Stimulated activated naive CD8-positive, alpha-beta T cell treated with anti-CD3 and anti-CD28 coated beads, Interleukin-15, amount 100 ng/mL, for 72 hours (primary cell): ENCODE results near the gene KIFC3.
"Not testable (repeated sequence)": the region's sequence is repeated elsewhere in the genome, so short reads cannot be mapped to it uniquely, and the experiment has no call there.

Source experiments
- ATAC-seq: fragments of 150-1000 bp; cut with Tn5 transposase; 2 replicates; pipeline ENCODE4 v1.10.0; 2021; ENCODE audit warnings: mild to moderate bottlenecking, moderate library complexity
- DNase-seq, 2 donors: peaks; one replicate each; pipeline ENCODE4 v3.0.0; 2021 to 2022
- H3K27ac Mint-ChIP-seq, 2 donors: one replicate each; pipeline ENCODE4 v1.8.0; 2022; ENCODE audit warnings: mild to moderate bottlenecking in 2 of 2, mixed read lengths in 2 of 2, moderate library complexity in 2 of 2
- H3K27me3 Mint-ChIP-seq: one replicate; pipeline ENCODE4 v1.8.0; 2022; ENCODE audit warnings: mixed read lengths
- H3K4me1 Mint-ChIP-seq: one replicate; pipeline ENCODE4 v1.8.0; 2022; ENCODE audit warnings: mild to moderate bottlenecking, mixed read lengths
- H3K4me3 Mint-ChIP-seq, 2 donors: one replicate each; pipeline ENCODE4 v1.8.0; 2022; ENCODE audit warnings: mild to moderate bottlenecking in 2 of 2, mixed read lengths in 2 of 2, moderate library complexity in 1 of 2
- H3K9me3 Mint-ChIP-seq, 2 donors: one replicate each; pipeline ENCODE4 v1.8.0; 2022; ENCODE audit warnings: mixed read lengths in 2 of 2

Gene KIFC3

DNA sequence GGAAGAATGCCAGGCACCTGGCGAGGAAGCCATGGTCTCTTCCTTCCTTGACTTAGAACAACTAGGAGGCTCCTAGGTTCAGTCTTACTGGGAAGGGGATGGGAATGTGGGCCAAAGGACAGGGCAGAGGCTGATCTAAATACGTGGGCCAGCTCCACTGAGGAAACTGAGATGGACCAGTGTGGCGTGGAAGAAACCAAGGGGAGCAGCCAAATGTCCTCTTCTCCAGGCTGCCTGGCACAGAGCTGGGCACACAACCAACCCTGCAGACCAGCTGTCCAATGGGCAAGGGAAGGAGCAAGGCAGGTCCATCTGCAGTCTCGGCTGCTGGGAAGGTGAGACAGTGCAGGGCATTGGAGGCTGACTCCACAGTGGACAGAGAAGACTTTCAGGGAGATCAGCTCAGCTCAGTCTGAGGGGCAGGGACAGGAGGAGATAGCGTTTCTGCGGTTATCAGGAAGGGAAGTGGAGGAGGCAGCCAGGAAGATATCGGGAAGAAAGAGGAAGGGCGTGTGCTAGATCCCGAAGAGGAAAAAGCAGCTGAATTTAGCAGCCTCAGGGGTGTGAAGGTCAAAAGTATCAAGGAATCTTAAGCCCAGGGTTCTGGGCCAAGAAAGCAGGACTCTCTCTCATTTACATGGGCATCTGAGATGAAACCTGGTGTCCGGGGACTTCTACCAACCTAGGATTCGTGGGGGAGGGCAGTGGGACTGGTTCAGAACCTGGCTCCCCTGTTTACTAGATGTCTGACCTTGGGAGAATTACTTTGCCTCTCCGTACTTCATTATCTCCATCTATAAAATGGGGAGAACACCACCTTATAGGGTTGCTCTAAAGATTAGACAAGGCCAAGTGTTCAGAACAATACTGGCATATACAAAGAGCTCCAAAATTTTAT lies 1.8 kb downstream of the KIFC3 start:
- DNase-seq (no peak), ATAC-seq (no peak)
- no peaks in the 10 kb centered on the region for H3K9me3 Mint-ChIP-seq
- no peak overlapping the region for H3K4me3 Mint-ChIP-seq
- peaks cover 43% of the 10 kb centered on the region for H3K4me1 Mint-ChIP-seq
- H3K27ac Mint-ChIP-seq = no peak overlapping the region
- H3K27me3 Mint-ChIP-seq = peaks cover 43% of the 10 kb centered on the region

DNA sequence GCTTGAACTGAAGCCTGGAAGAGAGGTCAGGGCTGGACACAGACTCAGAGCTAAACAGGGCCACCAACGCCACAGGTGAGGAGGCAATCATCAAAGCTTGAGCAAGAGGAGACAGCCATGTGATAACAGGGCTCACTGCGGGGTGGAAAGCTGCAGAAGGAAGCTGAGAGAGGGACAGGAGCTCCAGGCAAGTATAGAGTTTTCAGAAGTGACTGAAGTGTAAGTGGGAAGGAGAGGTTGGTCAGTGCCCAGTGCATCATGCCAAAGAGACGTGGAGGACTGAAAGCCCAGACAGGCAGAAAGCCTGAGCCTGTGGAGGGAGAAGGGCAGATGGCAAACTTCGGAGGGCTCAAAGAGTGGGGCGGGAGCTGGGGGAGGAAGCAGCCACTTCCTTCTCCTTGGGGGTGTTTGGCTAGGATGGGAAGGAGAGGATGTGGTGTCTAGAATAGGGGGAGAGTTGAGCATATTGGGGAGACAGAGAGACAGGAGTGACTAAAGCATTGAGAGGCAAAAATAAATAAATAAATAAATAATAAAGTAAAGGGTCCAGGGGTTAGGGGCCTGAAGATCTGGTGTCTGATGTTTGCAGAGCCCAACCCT lies 2.6 kb downstream of the KIFC3 start:
- ATAC-seq = no peak
- H3K27ac Mint-ChIP-seq = no peak overlapping the region
- peaks cover 43% of the 10 kb centered on the region for H3K27me3 Mint-ChIP-seq
- H3K9me3 Mint-ChIP-seq = no peaks in the 10 kb centered on the region
- H3K4me1 Mint-ChIP-seq = peaks cover 45% of the 10 kb centered on the region
- no peak for DNase-seq
- no peak overlapping the region for H3K4me3 Mint-ChIP-seq

DNA sequence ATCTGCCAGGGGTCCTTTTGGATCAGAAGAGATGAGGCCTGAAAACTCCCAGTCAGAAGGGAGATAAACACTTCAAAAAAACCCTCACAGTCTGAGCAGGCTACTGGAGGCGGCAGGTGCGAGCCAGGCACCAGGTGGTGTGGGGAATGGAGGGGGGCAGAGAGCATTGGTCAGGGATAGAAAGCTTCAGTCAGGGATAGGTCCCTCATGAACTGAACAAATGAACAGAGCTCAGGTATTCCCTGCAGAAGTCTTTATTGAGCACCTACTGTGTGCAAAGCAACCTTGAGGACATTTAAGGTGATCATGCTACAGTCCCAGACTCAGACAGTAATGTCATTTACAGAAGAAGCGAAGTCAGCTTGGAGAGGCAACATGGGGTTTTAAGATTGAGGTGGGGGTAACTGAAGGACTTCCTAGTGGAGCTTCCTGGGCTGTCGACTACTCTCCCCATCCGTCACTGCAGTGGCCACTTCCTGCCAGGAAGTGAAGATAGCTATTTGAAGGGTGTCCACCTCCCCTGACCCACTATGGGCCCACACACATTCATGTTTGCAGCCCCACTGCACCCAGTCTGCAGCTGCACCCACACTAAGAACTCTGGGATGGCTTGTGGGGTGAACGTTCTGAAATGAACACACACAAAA lies 3.2 kb downstream of the KIFC3 start:
- DNase-seq (no peak), ATAC-seq (no peak)
- Mint-ChIP-seq H3K9me3 (no peaks in the 10 kb centered on the region), H3K4me1 (peaks cover 45% of the 10 kb centered on the region), H3K27ac (no peak overlapping the region), H3K27me3 (peaks cover 43% of the 10 kb centered on the region), H3K4me3 (no peak overlapping the region)

DNA sequence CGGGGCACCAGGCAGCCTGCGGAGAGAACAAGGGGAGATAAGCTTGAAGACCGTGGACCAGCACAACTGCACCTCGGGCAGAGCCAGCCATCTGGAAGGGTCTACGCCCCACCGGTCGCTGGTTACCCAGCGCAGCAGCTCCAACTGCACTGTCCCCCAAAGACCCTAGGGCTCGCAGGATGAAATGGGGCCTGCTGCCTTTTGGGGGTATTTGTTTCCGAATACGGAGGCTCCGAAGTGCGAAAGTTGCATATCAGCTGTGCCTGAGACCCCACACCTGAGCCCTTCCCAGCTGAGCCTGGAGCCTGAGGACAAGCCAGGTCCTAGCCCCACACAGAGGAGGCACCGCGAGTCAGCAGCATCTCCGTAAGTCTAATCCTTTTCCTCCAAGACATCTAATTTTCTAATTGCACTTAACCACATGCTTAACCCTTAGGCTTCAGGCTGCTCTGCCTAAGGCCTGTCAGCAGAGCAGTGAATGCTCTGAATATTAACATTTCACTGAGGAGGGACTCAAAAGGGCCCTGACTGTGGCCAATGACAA lies 4.0 kb downstream of the KIFC3 start:
- Mint-ChIP-seq H3K27ac (no peak overlapping the region), H3K4me1 (peaks cover 45% of the 10 kb centered on the region), H3K27me3 (peaks cover 42% of the 10 kb centered on the region), H3K4me3 (no peak overlapping the region), H3K9me3 (no peaks in the 10 kb centered on the region)
- no peak for DNase-seq
- no peak for ATAC-seq

DNA sequence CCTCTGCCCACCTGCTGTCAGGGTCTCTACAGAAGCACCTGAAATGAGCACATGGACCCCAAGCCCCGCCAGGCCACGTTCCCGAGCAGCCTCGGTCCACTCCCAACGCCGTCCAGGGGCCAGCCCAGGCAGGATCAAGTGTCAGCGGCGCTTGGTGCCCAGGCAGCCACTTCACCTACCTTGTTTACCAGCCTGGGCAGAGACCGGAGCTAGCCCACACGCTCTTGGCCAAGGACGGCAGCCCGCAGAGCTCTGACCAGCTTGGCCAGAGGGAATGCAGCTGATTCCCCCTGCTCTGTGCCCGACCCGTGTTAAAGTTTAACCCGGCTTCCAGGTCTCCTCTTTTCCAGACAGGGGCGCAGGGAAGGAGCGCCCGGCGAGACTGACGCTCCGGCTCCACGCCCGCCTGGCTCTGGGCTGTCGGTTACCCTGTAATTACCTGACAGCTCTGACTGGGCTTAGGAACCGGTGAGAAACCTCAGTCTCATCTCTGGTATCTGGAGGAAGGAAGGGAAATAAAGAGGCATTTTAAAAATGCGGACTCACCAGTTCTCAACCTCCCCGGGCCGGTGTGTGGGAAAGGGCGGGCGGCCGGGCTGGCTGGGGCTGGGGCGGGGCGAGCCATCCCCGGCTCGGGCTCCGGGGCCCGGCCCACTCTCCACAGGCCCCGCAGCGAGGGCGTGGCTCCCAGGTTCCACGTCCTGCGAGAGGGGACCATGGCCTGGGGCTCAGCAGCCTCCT lies 4.6 kb downstream of the KIFC3 start:
- peaks cover 35% of the 10 kb centered on the region for H3K27me3 Mint-ChIP-seq
- no peak for ATAC-seq
- peaks cover 40% of the 10 kb centered on the region for H3K4me1 Mint-ChIP-seq
- H3K27ac Mint-ChIP-seq = no peak overlapping the region
- H3K4me3 Mint-ChIP-seq = no peak overlapping the region
- no peaks in the 10 kb centered on the region for H3K9me3 Mint-ChIP-seq
- no peak for DNase-seq

DNA sequence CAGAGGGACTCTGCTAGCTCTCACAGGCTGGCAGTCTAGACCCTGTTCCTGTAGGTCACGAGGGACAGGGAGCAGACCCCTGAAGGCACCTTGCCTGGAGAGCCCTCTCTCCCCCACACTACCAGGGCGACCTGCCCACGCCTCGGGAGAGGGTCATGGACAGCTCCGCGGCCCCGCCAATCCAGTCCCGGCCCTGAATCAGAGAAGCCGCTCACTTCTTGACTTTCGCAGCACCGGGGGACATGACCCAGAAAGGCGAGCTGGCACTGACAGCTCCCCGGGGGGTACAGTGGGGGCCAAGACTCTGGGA lies 5.1 kb downstream of the KIFC3 start:
- H3K4me3 Mint-ChIP-seq = no peak overlapping the region
- H3K9me3 Mint-ChIP-seq = no peaks in the 10 kb centered on the region
- no peak overlapping the region for H3K27ac Mint-ChIP-seq
- DNase-seq (no peak), ATAC-seq (no peak)
- peaks cover 30% of the 10 kb centered on the region for H3K27me3 Mint-ChIP-seq
- peaks cover 35% of the 10 kb centered on the region for H3K4me1 Mint-ChIP-seq

DNA sequence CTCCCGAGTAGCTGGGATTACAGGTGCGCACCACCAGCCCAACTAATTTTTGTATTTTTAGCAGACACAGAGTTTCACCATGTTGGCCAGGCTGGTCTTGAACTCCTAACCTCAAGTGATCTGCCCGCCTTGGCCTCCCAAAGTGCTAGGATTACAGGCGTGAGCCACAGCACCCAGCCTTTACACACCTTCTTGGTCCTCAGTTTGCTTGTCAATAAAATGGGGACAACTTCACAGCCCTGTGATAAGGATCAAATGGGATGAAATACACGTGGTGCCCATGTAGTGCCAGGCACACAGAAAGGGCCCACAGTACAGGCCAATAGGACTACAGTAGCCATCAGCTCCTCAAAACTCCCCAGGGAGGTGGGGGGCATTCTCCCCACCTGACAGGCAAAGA lies 6.3 kb downstream of the KIFC3 start:
- peak overlapping the region in 1 of 2 donors; percentile 55 for H3K27ac Mint-ChIP-seq
- H3K27me3 Mint-ChIP-seq = peaks cover 24% of the 10 kb centered on the region
- H3K4me3 Mint-ChIP-seq, DNase-seq, ATAC-seq, H3K9me3 Mint-ChIP-seq: not testable (repeated sequence)
- H3K4me1 Mint-ChIP-seq = peaks cover 27% of the 10 kb centered on the region

DNA sequence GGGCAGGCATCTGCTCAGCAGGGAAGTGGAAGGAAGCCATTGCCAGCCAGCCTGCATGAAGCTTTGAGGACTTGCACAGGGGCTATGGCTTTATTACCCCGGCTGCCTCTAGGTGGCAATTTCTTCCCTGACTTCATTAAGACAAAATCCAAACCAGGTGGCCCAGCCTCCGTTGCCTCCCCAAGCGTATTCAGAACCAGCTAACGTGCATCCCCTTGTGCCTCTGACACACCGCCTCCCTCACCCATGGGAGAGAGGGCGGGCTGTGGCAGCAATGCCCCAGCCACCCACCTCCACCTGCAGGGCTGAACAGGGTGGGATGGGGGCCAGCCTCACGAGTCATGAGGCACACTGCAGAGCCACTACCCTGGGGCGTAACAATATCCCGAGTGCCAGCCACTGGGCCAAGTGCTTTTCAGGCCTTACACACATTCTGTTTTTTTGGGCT lies 6.8 kb downstream of the KIFC3 start:
- Mint-ChIP-seq H3K27me3 (peaks cover 18% of the 10 kb centered on the region), H3K9me3 (no peaks in the 10 kb centered on the region), H3K4me1 (peaks cover 24% of the 10 kb centered on the region), H3K27ac (no peak overlapping the region), H3K4me3 (no peak overlapping the region)
- DNase-seq = no peak
- ATAC-seq = peak; percentile 60

DNA sequence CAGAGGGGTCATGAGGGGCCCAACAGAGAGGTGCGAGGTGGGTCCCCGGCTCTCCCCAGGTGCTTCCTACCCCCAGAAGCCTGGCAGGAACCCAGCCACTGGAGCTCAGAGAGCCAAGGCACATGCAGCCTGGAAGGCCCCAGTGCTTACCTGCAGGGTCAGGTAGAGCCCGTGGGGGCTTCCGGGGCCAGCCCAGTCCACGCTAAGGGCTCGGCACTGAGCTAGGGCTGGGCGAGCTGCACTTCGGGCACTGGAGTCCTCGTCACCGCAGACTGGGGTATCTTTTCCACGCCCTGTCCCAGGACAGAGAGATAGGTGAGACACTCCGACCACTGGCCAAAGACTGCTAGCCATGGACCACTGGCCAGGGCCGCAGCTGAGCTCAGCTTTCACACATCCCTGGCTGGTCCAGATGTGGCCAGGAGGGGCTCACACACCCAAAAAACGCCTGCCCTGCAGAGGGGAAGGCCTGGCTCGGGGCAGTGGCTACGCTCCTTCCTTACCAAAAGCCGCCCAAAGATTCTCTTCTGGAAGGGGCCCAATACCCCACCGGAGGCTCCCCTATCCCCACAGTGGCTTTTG lies 7.4 kb downstream of the KIFC3 start:
- ATAC-seq (no peak), DNase-seq (no peak)
- Mint-ChIP-seq H3K9me3 (no peaks in the 10 kb centered on the region), H3K4me1 (peaks cover 19% of the 10 kb centered on the region), H3K27me3 (peaks cover 13% of the 10 kb centered on the region), H3K27ac (no peak overlapping the region), H3K4me3 (no peak overlapping the region)

DNA sequence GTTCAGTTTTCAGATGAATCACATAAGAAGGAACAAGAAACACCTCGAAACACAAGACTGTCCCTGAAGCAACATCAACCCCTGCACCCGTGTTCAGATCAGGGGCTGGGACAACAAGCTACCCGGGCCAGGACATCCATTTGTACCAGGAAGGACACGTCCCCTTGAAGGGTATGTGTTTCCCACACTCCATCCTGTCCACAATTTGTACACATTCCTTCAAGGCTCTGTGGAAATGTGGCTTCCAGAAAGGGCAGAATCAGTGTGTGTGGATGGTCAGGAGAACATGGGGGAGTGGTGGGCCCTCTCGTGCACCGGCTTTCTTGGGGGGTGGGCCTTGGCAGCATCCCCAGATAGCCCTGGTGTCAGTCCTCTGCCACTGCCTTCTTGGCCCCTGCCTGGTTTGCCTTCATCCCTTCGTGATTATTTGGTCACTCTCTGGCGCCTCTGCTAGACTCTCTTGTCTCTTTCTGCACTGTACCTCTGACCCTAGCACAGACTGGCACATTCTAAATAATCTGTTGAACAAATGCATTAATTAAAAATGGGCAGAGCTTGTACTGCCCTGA lies 10.3 kb downstream of the KIFC3 start:
- Mint-ChIP-seq H3K27ac (no peak overlapping the region), H3K9me3 (no peaks in the 10 kb centered on the region), H3K4me1 (peaks cover 6% of the 10 kb centered on the region), H3K27me3 (no peaks in the 10 kb centered on the region), H3K4me3 (no peak overlapping the region)
- DNase-seq (no peak), ATAC-seq (no peak)

DNA sequence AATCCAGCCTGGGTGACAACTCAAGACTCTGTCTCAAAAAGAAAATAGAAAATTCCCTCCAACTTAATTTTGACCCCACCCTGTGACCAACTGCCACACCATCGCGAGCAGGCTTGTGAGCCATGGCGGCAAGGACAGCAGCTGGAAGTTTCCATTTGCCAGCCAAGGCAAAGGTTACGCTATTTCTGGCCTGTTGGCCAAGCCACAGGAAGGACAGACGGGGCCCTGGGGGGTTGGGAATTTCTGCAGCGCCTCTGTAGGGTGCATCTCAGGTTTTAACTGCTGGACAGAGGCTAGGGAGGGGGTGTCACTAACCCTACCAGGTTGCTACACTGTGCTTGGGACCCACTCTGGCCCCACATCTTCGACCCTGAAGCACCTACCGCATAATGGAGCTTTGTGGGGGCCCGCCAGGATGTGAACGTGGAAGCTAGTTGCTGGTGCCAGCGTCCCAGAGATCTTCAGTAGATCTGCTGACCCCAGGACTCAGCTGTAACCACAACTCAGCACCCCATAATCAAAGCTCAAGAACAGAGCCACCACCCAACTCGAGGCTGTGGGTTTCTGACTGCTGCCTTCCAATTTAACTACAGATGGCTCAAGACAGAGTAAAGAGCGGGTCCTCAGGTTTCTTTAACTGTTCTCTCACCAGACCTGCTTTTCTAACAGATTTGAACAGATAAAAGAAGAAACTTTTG lies 10.9 kb downstream of the KIFC3 start:
- DNase-seq = no peak
- H3K4me1 Mint-ChIP-seq = peaks cover 6% of the 10 kb centered on the region
- no peak overlapping the region for H3K4me3 Mint-ChIP-seq
- H3K9me3 Mint-ChIP-seq = no peaks in the 10 kb centered on the region
- ATAC-seq = no peak
- no peaks in the 10 kb centered on the region for H3K27me3 Mint-ChIP-seq
- H3K27ac Mint-ChIP-seq = no peak overlapping the region

DNA sequence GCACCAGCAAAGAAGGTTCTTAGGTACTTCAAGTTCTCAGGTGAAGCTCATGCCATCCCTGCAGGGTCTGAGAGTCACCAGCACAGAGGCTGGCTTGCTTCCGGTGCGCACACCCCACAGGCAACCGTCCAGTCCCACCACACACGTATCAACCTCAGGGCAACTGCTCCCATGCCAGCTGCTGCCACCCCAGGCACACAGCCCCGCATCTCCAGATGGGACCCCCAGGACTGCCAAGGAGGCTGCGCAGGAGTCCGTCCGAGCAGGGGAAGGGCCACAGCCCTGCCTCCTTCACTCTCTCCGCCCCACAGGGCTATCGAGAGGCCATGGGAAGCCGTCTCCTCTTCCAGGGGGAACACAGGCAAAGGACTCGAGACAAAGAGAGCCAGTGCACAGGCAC lies 13.3 kb downstream of the KIFC3 start:
- H3K27me3 Mint-ChIP-seq = no peaks in the 10 kb centered on the region
- no peaks in the 10 kb centered on the region for H3K9me3 Mint-ChIP-seq
- no peak overlapping the region for H3K27ac Mint-ChIP-seq
- no peak for DNase-seq
- no peak overlapping the region for H3K4me3 Mint-ChIP-seq
- H3K4me1 Mint-ChIP-seq = no peaks in the 10 kb centered on the region
- no peak for ATAC-seq

DNA sequence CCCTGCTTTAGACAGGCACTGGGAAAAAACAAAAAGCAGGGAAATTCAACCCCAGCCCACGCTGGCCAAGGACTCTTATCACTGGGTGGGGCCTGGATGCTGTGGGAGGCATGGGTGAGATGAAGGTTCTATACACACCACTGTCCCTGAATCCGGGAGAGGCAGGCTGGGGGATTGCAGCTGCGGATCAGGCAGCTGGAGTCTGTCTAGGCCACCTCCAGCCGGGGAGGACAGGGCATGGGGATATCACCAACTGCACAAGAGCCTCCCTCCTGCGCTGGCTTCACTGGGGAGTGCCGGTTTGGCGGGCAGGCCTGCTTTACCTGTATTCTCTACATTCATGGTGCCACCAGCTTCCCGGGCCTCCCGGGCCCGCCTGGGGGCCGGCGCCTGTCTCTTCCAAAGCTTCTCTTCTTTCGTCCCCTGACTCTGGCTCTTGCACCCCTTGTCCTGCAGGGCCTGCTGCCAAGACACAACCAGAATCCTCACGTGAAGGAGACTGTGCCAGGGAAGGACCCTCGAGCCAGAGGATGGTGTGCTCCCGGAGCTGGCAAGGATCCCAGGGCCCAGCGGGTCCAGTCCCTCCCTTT lies 13.9 kb downstream of the KIFC3 start:
- ATAC-seq = peak; percentile 13
- Mint-ChIP-seq H3K27ac (no peak overlapping the region), H3K9me3 (no peaks in the 10 kb centered on the region), H3K4me1 (no peaks in the 10 kb centered on the region), H3K4me3 (no peak overlapping the region), H3K27me3 (no peaks in the 10 kb centered on the region)
- no peak for DNase-seq

DNA sequence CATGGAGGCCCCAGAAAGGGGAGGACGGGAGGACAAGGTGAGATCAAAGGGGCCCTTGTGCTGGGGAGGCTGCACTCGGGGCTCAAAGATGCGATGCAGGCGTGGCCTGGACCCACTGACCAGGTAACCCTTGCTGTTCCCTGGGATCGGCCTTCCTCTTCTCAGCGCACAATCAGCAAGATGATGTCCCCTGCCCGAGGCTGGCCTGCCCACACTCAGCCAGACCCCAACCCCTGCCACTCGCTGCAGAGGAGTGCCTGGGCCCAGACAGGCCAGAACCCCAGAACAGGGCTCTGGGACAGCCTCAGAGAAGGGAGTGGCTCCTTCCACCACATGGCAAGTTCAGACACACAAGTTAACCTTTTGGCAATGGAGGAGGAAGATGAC lies 14.8 kb downstream of the KIFC3 start:
- no peaks in the 10 kb centered on the region for H3K4me1 Mint-ChIP-seq
- H3K27ac Mint-ChIP-seq = no peak overlapping the region
- no peaks in the 10 kb centered on the region for H3K27me3 Mint-ChIP-seq
- DNase-seq = no peak
- H3K4me3 Mint-ChIP-seq = no peak overlapping the region
- no peaks in the 10 kb centered on the region for H3K9me3 Mint-ChIP-seq
- ATAC-seq = peak; percentile 29
